Measurements from ENCODE around the gene FATE1. TPM values are rescaled to one million over a fixed set of nuclear protein-coding genes. Genes with fewer than 3 reads are reported as not detected.
A peak's percentile ranks its signal among the peaks of the same experiment; 100 is the strongest.

FATE1 gene
- total and polyA plus RNA-seq, 5 donors: 0.23 to 0.48 TPM; not detected in 3

DNA sequence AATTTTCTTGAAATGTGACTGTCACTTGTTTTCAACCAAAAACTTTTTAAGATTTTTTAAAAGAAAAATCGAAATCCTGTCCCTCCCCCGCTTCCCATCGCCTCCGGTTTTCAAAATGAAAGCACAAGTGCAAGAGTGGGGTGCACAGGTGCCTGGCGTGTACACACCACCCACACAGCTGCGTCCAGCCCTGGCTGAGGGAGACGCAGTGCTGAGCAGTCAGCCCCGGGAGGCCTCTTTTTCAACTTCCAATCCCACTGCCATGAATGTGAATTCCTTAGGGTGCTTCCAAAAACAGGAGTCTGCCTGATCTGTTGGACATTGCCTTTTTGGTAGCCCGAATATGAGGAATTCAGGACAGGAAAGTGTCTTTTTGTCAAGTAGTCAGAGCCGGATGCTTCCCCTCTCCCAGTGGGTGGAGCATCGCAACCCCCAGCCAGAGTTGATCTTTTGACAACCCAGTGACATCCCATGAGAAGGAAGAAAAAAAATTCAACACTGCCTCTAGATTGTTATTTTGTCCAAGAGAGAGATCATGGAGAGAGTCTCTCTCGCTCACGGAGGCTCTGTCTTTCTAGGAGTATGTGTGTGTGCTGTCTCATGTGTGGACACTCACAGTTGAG lies 11.7 kb upstream of the FATE1 start:
- H3K27ac ChIP-seq (ENCODE audit: low read length): peak overlapping the region; percentile 23
- ATAC-seq (no peak), DNase-seq (no peak)
- no peaks in the 10 kb centered on the region for H3K9me3 ChIP-seq (ENCODE audit: control insufficient read depth, low read length)
- intact Hi-C loops (cut with DNase I): no loop called here
- peaks cover 3% of the 10 kb centered on the region for H3K4me1 ChIP-seq (ENCODE audit: control insufficient read depth, insufficient read depth, low read length)
- 32% methylated on average over 13 of the region's 13 CpGs for WGBS
- H3K4me3 ChIP-seq (ENCODE audit: low read length): no peak overlapping the region
- H3K27me3 ChIP-seq (ENCODE audit: control insufficient read depth, insufficient read depth): no peaks in the 10 kb centered on the region

DNA sequence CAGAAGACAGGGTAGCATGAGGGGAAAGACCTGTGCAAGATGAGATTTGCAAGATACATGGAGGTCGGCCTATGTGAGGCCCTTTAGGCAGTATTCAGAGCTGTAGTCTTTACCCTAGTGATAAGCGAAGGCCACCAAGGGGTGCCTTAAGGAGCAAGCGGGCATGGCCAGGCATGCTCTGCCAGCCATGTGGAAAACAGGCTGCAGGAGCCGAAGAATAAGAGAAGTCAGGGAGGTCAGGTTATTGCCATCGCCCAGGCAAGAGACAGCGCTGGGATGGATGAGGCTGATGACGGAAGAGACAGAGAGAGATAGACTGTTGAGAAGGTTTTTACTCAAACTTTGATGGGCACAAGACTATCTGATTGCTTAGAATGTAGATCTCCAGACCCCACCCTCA lies 7.0 kb upstream of the FATE1 start:
- H3K9me3 ChIP-seq (ENCODE audit: control insufficient read depth, low read length): no peaks in the 10 kb centered on the region
- H3K4me3 ChIP-seq (ENCODE audit: low read length): no peak overlapping the region
- H3K4me1 ChIP-seq (ENCODE audit: control insufficient read depth, insufficient read depth, low read length): no peaks in the 10 kb centered on the region
- no peaks in the 10 kb centered on the region for H3K27me3 ChIP-seq (ENCODE audit: control insufficient read depth, insufficient read depth)
- intact Hi-C loops (cut with DNase I): no loop called here
- WGBS: 83% methylated on average over 7 of the region's 7 CpGs
- DNase-seq (no peak), ATAC-seq (no peak)
- no peak overlapping the region for H3K27ac ChIP-seq (ENCODE audit: low read length)

DNA sequence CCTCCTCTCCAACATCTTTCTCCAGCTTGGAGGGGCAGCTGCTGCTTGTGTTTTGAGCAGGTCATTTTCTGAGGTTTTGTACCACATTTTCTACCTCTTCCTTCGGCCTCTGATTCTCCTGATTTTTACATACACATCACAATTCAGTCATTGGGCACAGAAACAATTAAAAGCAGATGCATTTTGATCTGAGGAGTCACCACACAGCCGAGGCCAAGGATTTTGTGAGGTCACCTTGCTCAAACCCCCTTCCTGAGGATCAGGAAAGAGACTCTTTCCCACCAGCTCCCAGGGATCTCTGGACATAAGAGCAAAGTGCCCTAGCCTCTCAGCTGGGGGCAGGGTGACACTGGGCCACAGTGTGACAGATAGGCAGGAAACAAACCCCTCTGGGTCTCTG lies 5.4 kb upstream of the FATE1 start:
- DNase-seq: no peak

DNA sequence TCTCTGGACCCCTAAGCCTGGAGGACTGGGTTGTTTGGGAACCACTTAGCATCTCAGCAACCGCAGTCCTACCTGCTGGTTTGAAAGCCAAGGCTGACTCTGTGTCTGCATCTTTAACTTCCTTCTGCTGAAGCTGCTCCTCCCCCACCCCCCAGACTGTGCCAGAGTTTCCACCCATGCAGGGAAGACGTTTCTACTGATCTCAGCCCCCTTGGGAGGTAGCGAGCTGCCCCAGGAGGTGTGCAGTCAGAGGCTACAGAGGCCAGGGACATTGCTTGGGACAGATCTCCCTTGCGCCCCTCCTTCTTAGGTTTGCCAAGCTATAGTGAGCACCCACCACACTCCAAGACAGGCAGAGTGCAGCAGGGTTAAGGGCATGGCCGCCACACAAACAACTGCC lies 4.7 kb upstream of the FATE1 start:
- Histone ChIP-seq H3K27ac (ENCODE audit: low read length) (no peak overlapping the region), H3K9me3 (ENCODE audit: control insufficient read depth, low read length) (no peaks in the 10 kb centered on the region), H3K27me3 (ENCODE audit: control insufficient read depth, insufficient read depth) (no peaks in the 10 kb centered on the region), H3K4me3 (ENCODE audit: low read length) (no peak overlapping the region), H3K4me1 (ENCODE audit: control insufficient read depth, insufficient read depth, low read length) (no peaks in the 10 kb centered on the region)
- intact Hi-C loops (cut with DNase I): no loop called here
- ATAC-seq (no peak), DNase-seq (no peak)
- 59% methylated on average over 5 of the region's 5 CpGs for WGBS

More for the DNA sequence above, 5.4 kb upstream of the FATE1 start:
- H3K27ac ChIP-seq (ENCODE audit: low read length): no peak overlapping the region
- no peaks in the 10 kb centered on the region for H3K4me1 ChIP-seq (ENCODE audit: control insufficient read depth, insufficient read depth, low read length)
- intact Hi-C loops (cut with DNase I): no loop called here
- no peak overlapping the region for H3K4me3 ChIP-seq (ENCODE audit: low read length)
- ATAC-seq: no peak
- no peaks in the 10 kb centered on the region for H3K9me3 ChIP-seq (ENCODE audit: control insufficient read depth, low read length)
- no peaks in the 10 kb centered on the region for H3K27me3 ChIP-seq (ENCODE audit: control insufficient read depth, insufficient read depth)
- 72% methylated on average over 2 of the region's 2 CpGs for WGBS

DNA sequence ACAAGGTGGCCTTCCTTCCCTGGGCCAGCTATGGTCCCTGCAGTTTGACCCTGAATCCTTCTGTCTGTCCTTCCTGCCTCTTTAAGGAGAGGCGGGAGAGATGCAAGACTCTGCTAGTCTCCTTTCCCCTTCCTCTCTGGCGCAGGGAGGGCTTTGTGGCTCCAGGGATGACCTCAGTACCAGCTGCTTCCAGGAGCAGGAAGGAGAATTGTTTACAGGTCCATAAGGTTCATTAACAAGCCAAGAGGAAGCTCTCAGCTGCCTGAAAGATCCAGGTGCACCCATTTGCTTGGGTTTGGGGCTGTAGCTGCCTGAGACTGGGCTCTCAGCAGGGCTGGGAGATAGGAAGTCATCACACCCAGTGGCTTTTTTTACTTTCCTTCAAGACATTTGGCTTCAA lies 4.0 kb upstream of the FATE1 start:
- intact Hi-C loops (cut with DNase I): no loop called here
- Histone ChIP-seq H3K27me3 (ENCODE audit: control insufficient read depth, insufficient read depth) (no peaks in the 10 kb centered on the region), H3K4me1 (ENCODE audit: control insufficient read depth, insufficient read depth, low read length) (no peaks in the 10 kb centered on the region), H3K4me3 (ENCODE audit: low read length) (no peak overlapping the region), H3K27ac (ENCODE audit: low read length) (no peak overlapping the region), H3K9me3 (ENCODE audit: control insufficient read depth, low read length) (no peaks in the 10 kb centered on the region)
- DNase-seq: no peak
- peak in 1 of 2 donors; percentile 72 for ATAC-seq
- WGBS: 19% methylated on average over 2 of the region's 2 CpGs

DNA sequence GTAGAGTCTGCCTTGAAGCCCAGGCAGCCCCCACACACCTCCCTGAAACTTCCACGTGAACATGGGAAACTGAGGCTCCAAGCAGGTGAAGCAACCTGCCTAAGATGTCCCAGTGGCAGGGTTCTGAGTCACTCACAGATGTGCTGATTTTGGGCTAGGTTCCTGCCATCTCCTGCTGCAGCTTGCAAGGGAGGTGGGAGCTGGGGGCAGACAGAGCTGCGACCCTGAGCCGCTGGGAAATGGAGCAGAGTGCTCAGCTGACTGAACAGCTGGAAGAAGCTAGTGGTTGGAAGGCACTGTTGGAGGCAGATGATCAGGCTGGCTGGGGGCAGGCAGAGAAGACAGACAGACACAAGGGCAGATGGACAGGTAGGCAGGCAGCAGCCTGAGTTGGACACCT lies 3.6 kb upstream of the FATE1 start:
- DNase-seq: no peak
- Histone ChIP-seq H3K27me3 (ENCODE audit: control insufficient read depth, insufficient read depth) (no peaks in the 10 kb centered on the region), H3K4me1 (ENCODE audit: control insufficient read depth, insufficient read depth, low read length) (no peaks in the 10 kb centered on the region), H3K4me3 (ENCODE audit: low read length) (no peak overlapping the region), H3K27ac (ENCODE audit: low read length) (no peak overlapping the region), H3K9me3 (ENCODE audit: control insufficient read depth, low read length) (no peaks in the 10 kb centered on the region)
- 37% methylated on average over 3 of the region's 3 CpGs for WGBS
- intact Hi-C loops (cut with DNase I): no loop called here
- no peak for ATAC-seq

DNA sequence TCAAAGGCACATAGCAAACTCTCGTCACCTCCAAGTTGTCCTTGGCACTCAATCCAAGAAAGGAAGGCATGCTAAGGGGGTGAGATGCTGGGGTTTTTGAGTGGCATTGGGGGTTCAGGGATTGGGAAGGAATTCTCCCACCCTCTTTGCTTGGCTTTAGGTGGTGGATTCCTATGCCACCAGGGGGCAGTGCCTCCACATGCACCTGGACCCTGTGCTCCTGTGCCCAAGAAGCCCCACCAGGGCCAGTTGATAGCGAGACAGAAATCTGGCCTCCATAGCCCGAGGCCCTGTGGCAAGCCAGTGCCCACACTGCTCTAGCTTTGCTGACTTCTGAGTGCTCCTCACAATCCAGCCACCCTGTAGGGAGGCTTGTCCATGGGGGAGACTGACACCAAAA lies 2.0 kb upstream of the FATE1 start:
- Histone ChIP-seq H3K4me3 (ENCODE audit: low read length) (no peak overlapping the region), H3K27me3 (ENCODE audit: control insufficient read depth, insufficient read depth) (no peaks in the 10 kb centered on the region), H3K4me1 (ENCODE audit: control insufficient read depth, insufficient read depth, low read length) (no peaks in the 10 kb centered on the region), H3K27ac (ENCODE audit: low read length) (no peak overlapping the region), H3K9me3 (ENCODE audit: control insufficient read depth, low read length) (no peaks in the 10 kb centered on the region)
- intact Hi-C loops (cut with DNase I): no loop called here
- ATAC-seq: peak in 1 of 2 donors; percentile 45
- peak in 1 of 3 donors; percentile 55 for DNase-seq
- WGBS: 56% methylated on average over 3 of the region's 3 CpGs

DNA sequence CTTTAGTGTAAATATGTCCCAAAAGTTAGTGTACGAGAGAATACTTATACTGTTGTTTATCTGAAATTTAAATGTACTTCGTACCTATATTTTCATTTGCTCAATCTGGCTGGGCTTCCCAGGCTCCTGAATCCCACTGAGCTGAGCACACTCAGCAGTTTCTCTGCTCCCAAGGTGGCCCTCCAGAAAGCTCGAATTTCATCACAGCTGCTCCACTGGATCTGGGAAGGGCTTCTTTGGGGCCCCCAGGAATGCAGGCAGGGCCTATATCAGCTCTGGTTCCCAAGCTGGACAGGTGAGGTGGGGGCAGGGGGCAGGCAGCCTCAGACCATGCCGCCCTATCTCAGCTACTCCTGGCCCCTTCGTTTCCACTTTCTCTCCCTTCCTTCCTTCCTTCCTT lies 1.5 kb upstream of the FATE1 start:
- intact Hi-C loops (cut with DNase I): no loop called here
- Histone ChIP-seq H3K27me3 (ENCODE audit: control insufficient read depth, insufficient read depth) (no peaks in the 10 kb centered on the region), H3K4me3 (ENCODE audit: low read length) (no peak overlapping the region), H3K9me3 (ENCODE audit: control insufficient read depth, low read length) (no peaks in the 10 kb centered on the region), H3K27ac (ENCODE audit: low read length) (no peak overlapping the region), H3K4me1 (ENCODE audit: control insufficient read depth, insufficient read depth, low read length) (no peaks in the 10 kb centered on the region)
- ATAC-seq: no peak
- no peak for DNase-seq
- 60% methylated on average over 5 of the region's 5 CpGs for WGBS

DNA sequence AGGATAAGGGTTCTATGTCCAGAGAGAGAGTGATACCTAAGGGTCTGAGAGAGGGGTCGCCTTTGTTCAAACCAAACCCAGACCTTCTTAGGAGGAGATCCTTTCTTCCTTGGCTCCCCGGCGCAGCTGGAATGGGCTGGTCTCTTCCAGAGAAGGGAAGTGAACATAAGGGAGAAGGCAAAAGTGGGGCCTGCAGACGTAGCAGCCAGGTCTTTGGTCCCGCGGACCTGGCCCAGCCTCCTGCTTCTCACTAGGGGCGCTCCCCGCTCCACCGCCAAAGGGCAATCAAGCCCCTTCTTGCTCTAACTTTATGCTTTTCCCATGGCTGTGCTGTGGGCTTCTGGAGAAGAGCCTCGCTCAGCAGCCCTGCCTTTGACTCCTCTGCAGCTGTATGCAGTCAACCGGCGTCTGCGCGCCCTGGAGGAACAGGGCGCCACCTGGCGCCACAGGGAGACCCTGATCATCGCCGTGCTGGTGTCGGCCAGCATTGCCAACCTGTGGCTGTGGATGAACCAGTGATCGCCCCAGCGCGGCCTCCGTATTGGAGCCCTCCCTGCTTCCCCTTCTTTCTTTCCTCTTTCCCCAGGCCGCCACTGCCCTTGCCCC lies 6.5 kb downstream of the FATE1 start:
- intact Hi-C loops (cut with DNase I): no loop called here
- WGBS: 50% methylated on average over 24 of the region's 24 CpGs
- Histone ChIP-seq H3K27ac (ENCODE audit: low read length) (no peak overlapping the region), H3K4me3 (ENCODE audit: low read length) (no peak overlapping the region), H3K9me3 (ENCODE audit: control insufficient read depth, low read length) (no peaks in the 10 kb centered on the region), H3K27me3 (ENCODE audit: control insufficient read depth, insufficient read depth) (no peaks in the 10 kb centered on the region), H3K4me1 (ENCODE audit: control insufficient read depth, insufficient read depth, low read length) (no peaks in the 10 kb centered on the region)
- no peak for ATAC-seq
- peak in 2 of 3 donors; percentile 59 to 63 for DNase-seq

DNA sequence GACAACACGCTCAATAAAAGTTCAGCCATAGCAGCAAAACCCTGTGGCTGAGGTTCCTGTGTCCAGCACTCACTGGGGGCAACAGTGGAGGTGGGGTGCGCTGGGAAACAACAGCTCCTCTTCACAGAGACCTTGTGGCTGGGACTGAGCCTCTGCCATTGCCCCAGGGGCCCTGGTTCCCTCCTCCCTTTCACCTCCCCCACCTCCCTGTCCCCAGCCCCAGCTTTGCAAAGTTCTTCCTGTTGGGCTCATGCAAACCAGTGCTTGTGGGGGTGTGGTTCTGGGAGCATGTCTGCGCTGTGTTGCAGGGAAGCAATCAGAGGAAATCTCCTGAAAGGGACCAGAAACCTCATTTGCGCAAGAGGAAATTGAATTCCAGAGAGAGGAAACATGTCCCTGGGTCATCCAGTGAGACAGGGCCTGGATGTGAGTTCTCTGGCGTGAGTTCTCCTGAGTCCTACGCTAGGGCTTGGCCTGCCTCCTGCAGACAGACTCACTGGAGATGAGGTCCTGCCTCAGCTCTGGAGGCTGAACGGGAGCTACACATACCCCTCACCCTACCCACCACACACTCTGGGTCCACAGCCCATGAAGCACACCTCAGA lies 7.4 kb downstream of the FATE1 start:
- Histone ChIP-seq H3K9me3 (ENCODE audit: control insufficient read depth, low read length) (no peaks in the 10 kb centered on the region), H3K4me3 (ENCODE audit: low read length) (no peak overlapping the region), H3K27me3 (ENCODE audit: control insufficient read depth, insufficient read depth) (no peaks in the 10 kb centered on the region), H3K4me1 (ENCODE audit: control insufficient read depth, insufficient read depth, low read length) (no peaks in the 10 kb centered on the region), H3K27ac (ENCODE audit: low read length) (no peak overlapping the region)
- intact Hi-C loops (cut with DNase I): no loop called here
- ATAC-seq: peak in 1 of 2 donors; percentile 76
- whole genome bisulfite sequencing: 64% methylated on average over 7 of the region's 7 CpGs
- no peak for DNase-seq

DNA sequence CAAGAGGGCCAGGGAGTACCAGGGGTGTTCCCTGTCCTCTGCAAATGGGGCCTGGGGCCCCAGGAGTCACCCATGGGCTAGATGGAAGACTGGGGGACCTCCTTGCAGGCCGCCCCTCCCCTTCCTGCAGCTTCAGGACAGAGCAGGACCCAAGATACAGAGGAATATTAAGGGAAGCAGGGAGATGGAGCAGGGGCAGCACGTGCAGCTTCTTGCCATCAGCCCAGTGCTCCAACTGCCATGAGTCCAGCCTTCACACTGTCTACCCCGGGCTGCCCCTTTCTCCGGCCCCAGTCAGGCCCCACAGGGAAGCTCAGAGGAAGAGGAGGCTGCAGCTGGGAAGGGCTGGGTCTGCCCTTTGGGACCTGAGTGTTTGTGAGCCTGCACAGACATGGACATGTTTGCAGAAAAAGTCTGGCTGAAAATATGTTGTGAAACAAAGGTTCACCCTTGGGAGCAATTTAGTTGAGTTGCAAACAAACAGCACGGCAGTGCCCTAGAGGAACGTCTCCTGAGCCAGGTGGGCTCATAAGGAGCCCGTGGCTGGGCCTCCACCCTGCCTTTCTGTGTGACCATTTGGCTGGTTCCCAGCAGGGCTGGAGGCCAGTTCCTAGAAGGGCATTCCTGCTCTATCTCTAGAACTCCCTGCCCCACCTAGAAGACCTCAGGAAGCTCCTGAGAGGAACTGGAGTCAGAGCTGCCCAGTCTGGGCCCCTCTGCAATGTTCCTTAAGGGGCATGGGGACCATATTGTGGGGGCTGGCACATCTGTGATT lies 8.9 kb downstream of the FATE1 start:
- H3K27me3 ChIP-seq (ENCODE audit: control insufficient read depth, insufficient read depth): no peaks in the 10 kb centered on the region
- ATAC-seq (peak in 1 of 2 donors; percentile 17), DNase-seq (peak in 1 of 3 donors; percentile 57)
- H3K4me1 ChIP-seq (ENCODE audit: control insufficient read depth, insufficient read depth, low read length): no peaks in the 10 kb centered on the region
- 45% methylated on average over 7 of the region's 7 CpGs for WGBS
- no peaks in the 10 kb centered on the region for H3K9me3 ChIP-seq (ENCODE audit: control insufficient read depth, low read length)
- intact Hi-C loops (cut with DNase I): no loop called here
- no peak overlapping the region for H3K4me3 ChIP-seq (ENCODE audit: low read length)
- H3K27ac ChIP-seq (ENCODE audit: low read length): peak overlapping the region; percentile 2

Measured in right cardiac atrium (tissue), 5 donors.